ENCODE results near the gene MSH5.
A peak's percentile ranks its signal among the peaks of the same experiment; 100 is the strongest.

MSH5 gene

DNA sequence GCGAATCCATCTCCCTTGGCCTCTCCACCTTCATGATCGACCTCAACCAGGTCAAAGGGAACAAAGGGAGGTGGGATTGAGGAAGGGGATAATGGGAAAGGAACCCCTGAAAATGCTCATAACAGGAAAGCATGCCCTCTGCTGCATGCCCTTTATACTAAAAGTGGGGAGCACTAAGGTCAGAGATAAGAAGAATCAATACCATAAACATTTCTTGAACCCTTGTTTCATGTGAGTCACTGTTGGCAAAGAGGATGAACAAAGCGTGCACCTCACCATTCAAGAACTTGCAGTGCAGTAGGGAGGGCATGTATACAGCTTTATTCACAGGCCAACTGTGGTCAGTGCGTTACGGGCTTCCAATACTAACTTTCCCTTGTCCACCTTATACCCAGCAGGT lies 21.0 kb downstream of the MSH5 start:
- DNase-seq (ENCODE audit: low read depth in 2 of 2): no peak

DNA sequence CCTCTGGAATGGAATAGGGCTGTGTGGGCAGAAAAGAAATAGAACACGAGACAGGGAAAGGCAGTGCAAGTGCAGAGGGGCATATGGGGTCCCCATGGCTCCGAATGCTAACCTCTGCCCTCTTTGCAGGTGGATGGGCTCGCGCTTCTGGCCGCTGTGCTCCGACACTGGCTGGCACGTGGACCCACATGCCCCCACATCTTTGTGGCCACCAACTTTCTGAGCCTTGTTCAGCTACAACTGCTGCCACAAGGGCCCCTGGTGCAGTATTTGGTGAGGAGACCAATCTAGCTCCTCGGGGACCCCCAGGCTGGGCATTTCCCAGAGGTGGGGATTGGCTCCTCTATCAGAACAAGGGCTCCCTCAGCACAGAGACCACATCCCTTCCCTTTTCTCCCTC lies 21.5 kb downstream of the MSH5 start:
- no peak for DNase-seq (ENCODE audit: low read depth in 2 of 2)

- no peak for DNase-seq (ENCODE audit: low read depth in 2 of 2)
Observed at GRCh38 chr6:31762356-31762755, 22.6 kb downstream of the MSH5 start, which contains the start of gene SAPCD1. Gene SAPCD1, plus strand, starts transcription at chr6:31762656. Its CDS starts 399 bp downstream, at chr6:31763055.

DNA sequence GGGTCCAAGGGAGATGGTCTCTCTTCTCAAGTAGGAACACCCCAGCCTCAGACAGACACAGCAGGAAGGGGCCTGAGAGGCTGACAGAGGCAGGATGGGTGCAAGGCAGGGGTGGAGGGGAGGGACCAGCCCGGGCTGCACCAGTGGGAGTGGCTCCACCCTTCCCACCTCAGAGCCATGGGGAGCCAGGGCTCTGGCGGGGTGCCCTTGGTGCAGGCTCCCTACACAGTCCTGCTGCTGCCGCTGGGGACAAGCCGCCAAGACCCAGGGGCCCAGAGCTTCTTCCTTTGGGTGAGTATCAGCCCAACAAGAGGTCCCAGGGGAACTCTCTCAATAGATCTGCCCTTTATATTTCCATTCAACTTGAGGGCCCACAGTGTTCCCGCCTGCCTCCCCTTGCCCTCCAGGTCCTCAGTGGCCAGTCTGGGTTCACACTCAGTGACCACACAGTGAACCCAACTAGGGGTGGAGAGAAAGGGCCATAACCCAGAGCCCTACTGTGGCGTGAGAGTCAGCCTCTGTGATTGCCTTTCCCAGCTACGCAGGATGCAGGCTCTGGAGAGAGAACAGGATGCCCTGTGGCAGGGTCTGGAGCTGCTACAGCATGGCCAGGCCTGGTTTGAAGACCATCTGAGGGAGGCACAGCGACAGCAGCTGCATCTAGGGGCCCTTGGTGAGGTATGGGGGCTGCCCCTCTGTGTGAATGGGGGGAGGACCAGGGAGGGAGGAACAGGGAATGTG lies 23.2 kb downstream of the MSH5 start:
- DNase-seq (ENCODE audit: low read depth in 2 of 2): no peak

GRCh38 chr6:31763619-31763940 lies 23.8 kb downstream of the MSH5 start:
- no peak for DNase-seq (ENCODE audit: low read depth in 2 of 2)

- no peak for DNase-seq (ENCODE audit: low read depth in 2 of 2)
Observed at GRCh38 chr6:31764198-31764597, 24.4 kb downstream of the MSH5 start.

- no peak for DNase-seq (ENCODE audit: low read depth in 2 of 2)
Observed at GRCh38 chr6:31765559-31765909, 25.7 kb downstream of the MSH5 start.

DNA sequence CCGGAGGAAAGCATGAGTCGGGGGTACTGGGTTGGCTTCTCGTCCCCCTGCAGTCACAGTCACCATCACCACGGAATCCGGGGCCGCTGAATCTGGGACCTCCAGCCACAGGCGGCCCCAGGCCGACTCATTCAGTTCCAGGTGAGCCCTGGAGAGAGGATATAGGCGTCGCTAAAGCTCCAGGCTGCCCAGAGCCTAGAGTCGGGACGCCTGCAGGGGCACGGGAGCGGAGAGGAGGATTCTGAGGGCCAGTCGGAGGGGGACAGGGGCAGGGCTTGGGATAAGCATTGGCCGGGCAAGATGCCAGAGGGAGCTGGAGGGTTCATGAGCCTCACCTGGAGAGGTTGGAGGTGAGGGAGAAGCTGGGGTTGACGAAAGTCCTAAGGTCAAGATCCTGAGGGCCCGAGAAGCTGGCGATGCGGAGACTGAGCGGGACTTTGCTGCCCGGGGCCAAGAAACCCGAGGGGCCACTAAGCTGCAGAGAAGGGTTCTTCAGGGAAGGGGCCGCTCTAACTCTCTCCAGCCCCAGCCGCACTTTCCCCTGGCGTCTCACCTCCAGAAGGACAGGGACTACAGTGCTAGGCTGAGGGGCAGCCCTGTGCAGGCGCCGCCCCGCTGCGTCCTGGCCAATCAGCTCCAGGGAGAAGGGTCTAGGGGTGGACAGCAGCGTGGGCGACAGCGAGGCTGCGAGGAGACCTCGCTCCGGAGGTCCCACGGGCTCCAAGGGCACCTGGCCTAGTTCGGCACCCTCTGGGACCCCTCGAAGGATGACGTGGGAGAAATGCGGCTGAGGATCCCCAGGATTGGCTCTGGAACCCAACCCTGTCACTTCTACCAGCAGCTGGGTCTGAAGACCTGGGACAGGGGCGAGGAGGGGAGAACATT lies 26.3 kb downstream of the MSH5 start:
- DNase-seq (ENCODE audit: low read depth in 2 of 2): no peak

DNA sequence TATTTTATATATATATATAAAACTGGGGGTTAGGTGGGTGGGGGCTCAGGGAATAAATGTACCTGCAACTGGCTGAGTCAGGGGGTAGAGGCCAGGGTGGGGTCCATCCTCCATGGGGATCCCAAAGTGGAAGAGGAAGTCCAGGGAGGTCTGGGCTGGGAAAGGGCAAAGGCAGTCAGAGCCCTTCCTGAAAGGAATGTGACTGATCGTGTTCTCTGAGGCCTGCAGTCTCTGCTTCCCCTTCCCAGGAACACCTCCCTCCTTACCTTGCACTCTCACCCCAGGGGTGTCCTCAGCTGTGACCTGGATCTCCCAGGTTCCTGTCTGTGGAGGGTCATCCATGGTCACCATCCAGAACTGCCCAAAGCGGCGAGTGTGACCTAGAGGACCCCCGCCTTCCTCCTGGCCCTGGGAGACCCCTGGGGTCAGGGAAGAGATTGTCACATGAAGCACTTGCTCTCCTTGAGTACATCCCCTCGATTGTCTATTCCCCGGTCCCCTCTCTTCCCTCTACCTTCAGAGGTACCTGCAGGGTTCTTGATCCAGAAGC lies 27.4 kb downstream of the MSH5 start:
- no peak for DNase-seq (ENCODE audit: low read depth in 2 of 2)

DNA sequence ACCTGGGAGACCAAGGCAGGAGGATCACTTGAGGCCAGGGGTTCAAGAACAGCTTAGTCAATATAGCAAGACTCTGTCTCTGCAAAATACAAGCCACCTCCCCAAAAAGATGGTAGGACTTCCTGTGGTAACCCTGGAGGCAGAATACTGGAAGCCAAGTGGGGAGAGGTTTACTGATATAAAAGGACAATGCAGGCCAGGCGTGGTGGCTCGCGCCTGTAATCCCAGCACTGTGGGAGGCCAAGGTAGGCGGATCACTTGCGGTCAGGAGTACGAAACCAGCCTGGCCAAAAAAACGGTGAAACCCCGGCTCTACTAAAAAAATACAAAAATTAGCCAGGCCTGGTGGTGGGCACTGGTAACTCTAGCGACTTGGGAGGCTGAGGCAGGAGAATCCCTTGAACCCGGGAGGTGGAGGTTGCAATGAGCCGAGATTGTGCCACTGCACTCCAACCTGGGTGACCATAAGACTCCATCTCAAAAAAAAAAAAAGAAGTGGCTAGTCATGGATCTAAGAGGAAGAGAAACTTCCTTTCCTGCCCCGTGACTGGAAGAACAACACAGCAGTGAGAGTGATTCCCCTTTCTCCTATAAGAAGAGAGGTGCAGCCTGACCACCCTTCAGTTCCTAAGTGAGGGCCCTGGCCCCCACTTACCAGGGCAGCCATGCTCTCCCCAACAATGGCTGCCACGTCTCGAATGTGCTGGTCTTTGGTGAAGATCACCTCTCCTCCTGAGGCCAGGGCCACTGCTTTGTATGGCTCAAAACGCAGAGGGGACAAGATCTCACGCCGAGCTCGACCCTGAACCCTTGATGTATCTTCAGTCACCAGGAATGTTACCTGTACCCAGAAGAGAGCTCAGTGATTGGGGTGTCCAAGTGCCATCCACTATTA lies 28.8 kb downstream of the MSH5 start:
- DNase-seq (ENCODE audit: low read depth in 2 of 2): no peak

- peak; percentile 62 for DNase-seq (ENCODE audit: low read depth in 2 of 2)
Observed at GRCh38 chr6:31769684-31770371, 30.0 kb downstream of the MSH5 start.

GRCh38 chr6:31770860-31771259 lies 31.1 kb downstream of the MSH5 start:
- no peak for DNase-seq (ENCODE audit: low read depth in 2 of 2)

- DNase-seq (ENCODE audit: low read depth in 2 of 2): no peak
Observed at GRCh38 chr6:31771992-31772358, 32.2 kb downstream of the MSH5 start.

- no peak for DNase-seq (ENCODE audit: low read depth in 2 of 2)
Observed at GRCh38 chr6:31775184-31775583, 35.4 kb downstream of the MSH5 start.

DNA sequence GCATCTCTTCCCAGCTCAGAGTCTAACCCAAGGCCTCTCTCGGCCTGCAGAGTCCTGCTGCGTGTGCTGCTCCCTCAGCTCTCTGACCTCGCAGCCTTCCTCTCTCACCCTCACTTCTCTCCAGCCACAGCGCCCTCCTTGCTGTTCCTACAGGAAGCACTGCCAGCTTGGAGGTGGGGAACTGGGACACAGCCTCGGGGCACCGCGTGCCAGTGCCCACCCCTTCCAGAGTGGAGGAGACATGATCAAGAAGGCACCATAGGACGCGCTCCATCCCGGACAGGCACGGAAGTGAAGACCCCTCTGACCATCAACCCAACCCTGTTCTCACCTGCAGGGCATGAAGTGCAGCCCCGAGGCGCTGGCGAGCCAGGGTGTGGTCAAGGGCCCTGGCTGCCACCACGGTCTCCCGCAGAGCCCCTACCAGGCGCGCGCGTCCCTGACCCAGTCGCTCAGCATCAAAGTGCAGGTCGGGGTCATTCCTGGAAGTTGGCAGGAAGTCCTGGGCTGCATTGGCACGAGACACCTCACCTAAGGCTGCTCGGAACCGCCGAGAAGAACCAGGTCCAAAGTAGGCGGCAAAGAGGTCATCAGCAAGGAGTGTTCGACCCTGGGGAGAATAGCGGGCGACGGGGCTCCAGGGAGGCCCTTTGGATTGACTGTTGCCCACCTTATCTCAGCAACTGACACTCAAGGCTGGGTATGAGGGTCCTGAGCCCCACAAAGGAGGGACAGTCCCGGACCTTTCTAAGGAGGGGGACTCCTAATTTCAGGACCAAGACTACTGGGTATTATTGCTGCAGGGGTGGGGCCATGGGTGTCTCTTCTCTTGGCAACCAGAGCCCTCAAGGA lies 36.1 kb downstream of the MSH5 start:
- DNase-seq (ENCODE audit: low read depth in 2 of 2): no peak

GRCh38 chr6:31776485-31776988 lies 36.7 kb downstream of the MSH5 start:
- DNase-seq (ENCODE audit: low read depth in 2 of 2): no peak

- peak in 1 of 2 donors; percentile 57 for DNase-seq (ENCODE audit: low read depth in 2 of 2)
Observed at GRCh38 chr6:31776989-31777666, 37.3 kb downstream of the MSH5 start, which contains the start of gene VWA7. Gene VWA7, minus strand, starts transcription at chr6:31777328. Its CDS starts 549 bp downstream, at chr6:31776779.

- DNase-seq (ENCODE audit: low read depth in 2 of 2): no peak
Observed at GRCh38 chr6:31777667-31778050, 37.9 kb downstream of the MSH5 start.

DNA sequence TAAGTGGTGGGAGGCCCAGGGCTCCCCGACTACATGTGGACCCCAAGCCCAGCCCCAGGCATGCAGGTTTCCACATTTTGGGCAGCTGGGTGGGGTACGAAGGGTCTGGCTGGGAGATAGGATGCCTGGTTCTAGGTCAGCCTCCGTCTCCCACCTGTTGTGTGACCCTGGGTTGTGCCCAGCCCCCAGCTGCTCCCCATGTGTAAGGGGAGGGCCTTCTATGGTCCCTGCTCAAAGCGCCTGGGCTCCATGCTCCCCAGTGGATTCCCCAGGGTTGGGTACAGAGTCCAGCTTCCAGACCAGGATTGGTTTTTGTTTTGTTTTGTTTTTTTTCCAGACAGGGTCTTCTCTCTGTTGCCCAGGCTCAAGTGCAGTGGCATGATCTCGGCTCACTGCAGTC lies 38.4 kb downstream of the MSH5 start:
- DNase-seq (ENCODE audit: low read depth in 2 of 2): no peak
